ENCODE results near the gene AK4. TPM values are rescaled to one million over a fixed set of nuclear protein-coding genes. Genes with fewer than 3 reads are reported as not detected.

The AK4 gene
- polyA plus RNA-seq, 1 donor (not counting 4 experiments of a cell fraction or from before 2014, with no cell fraction given), result 90.0 TPM

GRCh38 chr1:65229201-65229600, 81.2 kb downstream of the AK4 start:
- dilution Hi-C loops (cut with MboI; ENCODE audit: extremely low pct_ligation_motif_present, low sequenced_read_pairs), result no loop called here
- Histone ChIP-seq H3K4me1 (ENCODE audit: control insufficient read depth, extremely low read depth, insufficient read depth, low read length) (no peaks in the 10 kb centered on the region), H3K9me1 (ENCODE audit: control insufficient read depth, extremely low read depth, insufficient read depth, low read length) (no peaks in the 10 kb centered on the region), H4K20me1 (ENCODE audit: control insufficient read depth, extremely low read depth, insufficient read depth, low read length) (no peaks in the 10 kb centered on the region), H3K9ac (ENCODE audit: control insufficient read depth, extremely low read depth, insufficient read depth, low read length) (no peak overlapping the region), H3K27ac (ENCODE audit: control insufficient read depth, insufficient read depth, low read length) (no peak overlapping the region), H2AFZ (ENCODE audit: control insufficient read depth, low read length) (no peak overlapping the region), H3K79me2 (ENCODE audit: control insufficient read depth, insufficient read depth, low read length) (no peaks in the 10 kb centered on the region), H3K4me3 (ENCODE audit: control insufficient read depth in 2 of 3, extremely low read depth in 1 of 3, insufficient read depth in 2 of 3, low read depth in 1 of 3, low read length in 3 of 3) (no peak overlapping the region), H3K36me3 (ENCODE audit: control insufficient read depth in 2 of 2, extremely low read depth in 1 of 2, insufficient read depth in 2 of 2, low read length in 2 of 2) (peaks cover 3 to 5% of the 10 kb centered on the region in 2 experiments), H3K27me3 (ENCODE audit: control insufficient read depth, extremely low read depth, insufficient read depth, low read length) (no peaks in the 10 kb centered on the region), H3K4me2 (ENCODE audit: control insufficient read depth, extremely low read depth, insufficient read depth, low read depth, low read length) (no peak overlapping the region), H3K9me3 (ENCODE audit: control insufficient read depth, low read depth, low read length) (no peaks in the 10 kb centered on the region)
- FAIRE-seq (no peak), DNase-seq (ENCODE audit: low read depth, low spot score) (no peak)
- no peak for TF ChIP-seq EZH2 (IDR thresholded peaks at IDR 0.05; ENCODE audit: low read length)
- TF ChIP-seq CTCF (optimal IDR thresholded peaks at IDR 0.05 in 1 of 3, IDR thresholded peaks at IDR 0.05 in 1 of 3, conservative IDR thresholded peaks at IDR 0.05 in 1 of 3; ENCODE audit: extremely low read depth in 1 of 3, insufficient read depth in 2 of 3, low read length in 3 of 3), result no peak

- Histone ChIP-seq H2AFZ (ENCODE audit: control insufficient read depth, low read length) (no peak overlapping the region), H3K4me2 (ENCODE audit: control insufficient read depth, extremely low read depth, insufficient read depth, low read depth, low read length) (no peak overlapping the region), H3K9me3 (ENCODE audit: control insufficient read depth, low read depth, low read length) (no peaks in the 10 kb centered on the region), H3K9me1 (ENCODE audit: control insufficient read depth, extremely low read depth, insufficient read depth, low read length) (no peaks in the 10 kb centered on the region), H3K27me3 (ENCODE audit: control insufficient read depth, extremely low read depth, insufficient read depth, low read length) (no peaks in the 10 kb centered on the region), H3K4me3 (ENCODE audit: control insufficient read depth in 2 of 3, extremely low read depth in 1 of 3, insufficient read depth in 2 of 3, low read depth in 1 of 3, low read length in 3 of 3) (no peak overlapping the region), H4K20me1 (ENCODE audit: control insufficient read depth, extremely low read depth, insufficient read depth, low read length) (no peaks in the 10 kb centered on the region), H3K27ac (ENCODE audit: control insufficient read depth, insufficient read depth, low read length) (no peak overlapping the region), H3K79me2 (ENCODE audit: control insufficient read depth, insufficient read depth, low read length) (no peaks in the 10 kb centered on the region), H3K36me3 (ENCODE audit: control insufficient read depth in 2 of 2, extremely low read depth in 1 of 2, insufficient read depth in 2 of 2, low read length in 2 of 2) (peaks cover 3 to 4% of the 10 kb centered on the region in 2 experiments), H3K9ac (ENCODE audit: control insufficient read depth, extremely low read depth, insufficient read depth, low read length) (no peak overlapping the region), H3K4me1 (ENCODE audit: control insufficient read depth, extremely low read depth, insufficient read depth, low read length) (no peaks in the 10 kb centered on the region)
- TF ChIP-seq EZH2 (IDR thresholded peaks at IDR 0.05; ENCODE audit: low read length) (no peak), CTCF (optimal IDR thresholded peaks at IDR 0.05 in 1 of 3, IDR thresholded peaks at IDR 0.05 in 1 of 3, conservative IDR thresholded peaks at IDR 0.05 in 1 of 3; ENCODE audit: extremely low read depth in 1 of 3, insufficient read depth in 2 of 3, low read length in 3 of 3) (no peak)
- dilution Hi-C loops (cut with MboI; ENCODE audit: extremely low pct_ligation_motif_present, low sequenced_read_pairs), result no loop called here
- DNase-seq (ENCODE audit: low read depth, low spot score) (no peak), FAIRE-seq (no peak)
Measured at GRCh38 chr1:65229754-65230339, 81.8 kb downstream of the AK4 start.

Data from keratinocyte (primary cell).